Fibroblast of lung (primary cell): Measurements from ENCODE around the gene NAA80.

Experiments used
- CTCF ChIP-seq, 2 donors: IDR thresholded peaks in 1 of 2; conservative IDR thresholded peaks in 1 of 2; 1 replicate in 1 of 2; 2 replicates in 1 of 2; pipeline ENCODE4 v1.5.1; 2011 to 2012; ENCODE audit warnings: low read length in 2 of 2, control low read depth in 1 of 2, inconsistent platforms in 1 of 2, low read depth in 1 of 2, mild to moderate bottlenecking in 1 of 2
- EZH2 ChIP-seq: IDR thresholded peaks from 2 replicates; pipeline ENCODE4 v1.5.1; 2012; ENCODE audit warnings: low read length, control low read depth, mild to moderate bottlenecking; ENCODE audit errors: missing control alignments

DNA sequence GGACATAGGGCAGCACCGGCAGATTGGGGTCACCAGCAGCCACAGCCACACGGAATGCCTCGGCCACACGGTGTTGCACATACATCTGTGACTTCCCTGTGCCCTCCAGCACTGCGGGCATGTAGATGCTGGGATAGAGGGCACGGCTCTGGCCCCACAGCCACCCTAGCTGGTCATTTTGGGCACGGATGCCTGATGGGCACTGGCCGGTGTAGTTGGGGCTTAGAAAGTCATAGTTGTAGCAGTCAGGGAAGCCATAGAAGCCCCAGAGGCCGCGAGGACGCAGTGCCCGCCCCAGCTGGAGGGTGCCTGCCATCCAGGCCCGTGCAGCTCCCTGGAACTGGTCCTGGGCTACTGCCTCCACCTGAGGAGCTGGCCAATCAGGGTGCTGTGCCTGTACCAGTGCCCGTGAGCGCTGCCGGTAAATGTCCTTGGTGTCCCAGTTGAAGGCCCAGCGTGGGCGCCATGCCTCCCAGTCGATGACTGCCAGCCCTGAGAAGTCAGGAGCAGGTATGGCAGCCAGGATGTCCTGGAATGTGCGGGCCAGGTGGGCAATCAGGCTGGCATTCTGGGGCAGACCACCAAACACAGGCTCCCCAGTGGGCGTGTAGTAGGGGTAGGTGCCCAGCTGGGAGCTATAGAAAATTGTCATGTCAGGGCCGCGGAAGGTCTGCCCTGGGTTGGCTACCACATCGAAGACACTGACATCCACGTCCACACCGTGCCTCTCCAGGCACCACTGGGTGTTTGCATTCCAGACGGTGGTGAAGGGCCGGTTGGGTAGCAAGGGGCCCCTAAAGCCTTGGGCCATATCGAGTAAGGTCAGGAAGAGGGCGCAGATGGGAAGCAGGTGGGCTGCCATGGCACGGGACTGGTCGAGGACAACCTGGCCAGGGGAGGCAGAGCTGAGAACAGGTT is 3.1 kb upstream of the NAA80 start:
- TF ChIP-seq CTCF (conservative IDR thresholded peaks at IDR 0.05 in 1 of 2, IDR thresholded peaks at IDR 0.05 in 1 of 2; ENCODE audit: low read depth in 1 of 2, low read length in 2 of 2) (no peak), EZH2 (no peak)
